ENCODE results near the gene UBE4A. TPM values are rescaled to one million over a fixed set of nuclear protein-coding genes. Genes with fewer than 3 reads are reported as not detected.

Gene UBE4A
- polyA plus RNA-seq, 12 donors: 20.3 to 160 (median 25.9) TPM

GRCh38 chr11:118436639-118437207, 77.3 kb downstream of the UBE4A start:
- peak; percentile 15 for DNase-seq

GRCh38 chr11:118437208-118438125, 78.1 kb downstream of the UBE4A start:
- DNase-seq: peak; percentile 51

- DNase-seq: peak; percentile 84
Measured at GRCh38 chr11:118438314-118438931, 79.0 kb downstream of the UBE4A start.

GRCh38 chr11:118439646-118440045, 80.2 kb downstream of the UBE4A start:
- no peak for DNase-seq

- DNase-seq: no peak
Measured at GRCh38 chr11:118441770-118442275, 82.4 kb downstream of the UBE4A start.

GRCh38 chr11:118442301-118442700, 82.9 kb downstream of the UBE4A start:
- no peak for DNase-seq

- DNase-seq: no peak
Measured at GRCh38 chr11:118442908-118443589, 83.6 kb downstream of the UBE4A start.

GRCh38 chr11:118443590-118444218, 84.3 kb downstream of the UBE4A start:
- DNase-seq: no peak

GRCh38 chr11:118447423-118447822, 88.0 kb downstream of the UBE4A start:
- DNase-seq: no peak

- no peak for DNase-seq
Measured at GRCh38 chr11:118448294-118448693, 88.9 kb downstream of the UBE4A start.

Other genes with a start within 250 kb of the UBE4A start
- gene SCN4B, start 206.8 kb upstream of the UBE4A start, polyA plus RNA-seq (ENCODE audit: insufficient read length in 12 of 12): 1 to 10 TPM in 11 of 12 donors, not detected in 1; 2.5 to 6.0 (median 4.3) TPM
- gene SCN2B, start 183.0 kb upstream of the UBE4A start, polyA plus RNA-seq (ENCODE audit: insufficient read length in 12 of 12): 10 to 100 TPM in 1 of 12 donors, 1 to 10 TPM in 11; 2.5 to 71.5 (median 4.9) TPM
- 10 to 100 TPM in 1 of 12 donors, 1 to 10 TPM in 10, not detected in 1; 1.7 to 15.5 (median 3.0) TPM for gene JAML, start 134.6 kb upstream of the UBE4A start, polyA plus RNA-seq (ENCODE audit: insufficient read length in 12 of 12)
- 1 to 10 TPM in 5 of 12 donors, under 1 TPM in 6, not detected in 1; 0.49 to 5.2 (median 0.89) TPM for gene MPZL3, start 107.2 kb upstream of the UBE4A start, polyA plus RNA-seq (ENCODE audit: insufficient read length in 12 of 12)
- 10 to 100 TPM in 3 of 12 donors, 1 to 10 TPM in 5, under 1 TPM in 3, not detected in 1; 0.47 to 37.8 (median 1.6) TPM for gene MPZL2, start 95.3 kb upstream of the UBE4A start, polyA plus RNA-seq (ENCODE audit: insufficient read length in 12 of 12)
- gene CD3E, start 54.9 kb upstream of the UBE4A start, polyA plus RNA-seq (ENCODE audit: insufficient read length in 12 of 12): 1 to 10 TPM in 3 of 12 donors, under 1 TPM in 7, not detected in 2; 0.32 to 9.9 (median 0.56) TPM
- gene CD3D, start 16.9 kb upstream of the UBE4A start, polyA plus RNA-seq (ENCODE audit: insufficient read length in 12 of 12): 1 to 10 TPM in 2 of 12 donors, under 1 TPM in 3, not detected in 7; 0.41 to 4.4 (median 0.82) TPM
- gene CD3G, start 15.3 kb upstream of the UBE4A start, polyA plus RNA-seq (ENCODE audit: insufficient read length in 12 of 12): 1 to 10 TPM in 1 of 12 donors, under 1 TPM in 6, not detected in 5; 0.07 to 2.3 (median 0.26) TPM
- 100 to 1,000 TPM in 11 of 12 donors, not detected in 1; 296 to 410 (median 345) TPM for gene ATP5MG, start 42.0 kb downstream of the UBE4A start, polyA plus RNA-seq (ENCODE audit: insufficient read length in 12 of 12)
- 10 to 100 TPM in 11 of 12 donors, not detected in 1; 25.3 to 45.7 (median 29.7) TPM for gene KMT2A, start 76.9 kb downstream of the UBE4A start, polyA plus RNA-seq (ENCODE audit: insufficient read length in 12 of 12)
- gene TTC36, start 167.9 kb downstream of the UBE4A start, polyA plus RNA-seq (ENCODE audit: insufficient read length in 12 of 12): 1 to 10 TPM in 9 of 12 donors, under 1 TPM in 1, not detected in 2; 0.76 to 3.9 (median 1.7) TPM
- gene TMEM25, start 171.6 kb downstream of the UBE4A start, polyA plus RNA-seq (ENCODE audit: insufficient read length in 12 of 12): 10 to 100 TPM in 11 of 12 donors, not detected in 1; 12.7 to 24.3 (median 18.6) TPM
- gene IFT46, start 206.3 kb downstream of the UBE4A start, polyA plus RNA-seq (ENCODE audit: insufficient read length in 12 of 12): 10 to 100 TPM in 10 of 12 donors, 1 to 10 TPM in 1, not detected in 1; 9.2 to 31.6 (median 19.5) TPM
- 100 to 1,000 TPM in 11 of 12 donors, not detected in 1; 106 to 189 (median 141) TPM for gene ARCN1, start 212.8 kb downstream of the UBE4A start, polyA plus RNA-seq (ENCODE audit: insufficient read length in 12 of 12)
- gene PHLDB1, start 248.0 kb downstream of the UBE4A start, polyA plus RNA-seq (ENCODE audit: insufficient read length in 12 of 12): 10 to 100 TPM in 11 of 12 donors, not detected in 1; 64.0 to 97.0 (median 77.5) TPM